Lung microvascular endothelial cell (primary cell): Measurements from ENCODE around the gene RAB11FIP4. TPM values are rescaled to one million over a fixed set of nuclear protein-coding genes. Genes with fewer than 3 reads are reported as not detected.

Source experiments
- DNase-seq, 2 donors: peaks; one replicate each; pipeline versions ENCODE4 v3.0.0 to v3.0.0-alpha.2; 2010; ENCODE audit warnings: low read depth in 2 of 2
- total RNA-seq: library from RNA; depleted of rRNA; stranded (reverse); fragments of >200 nt; gene quantifications from 2 replicates; pipeline ENCODE4 v1.2.1, GENCODE V29; 2014

RAB11FIP4 gene
- total RNA-seq, 1 donor from 2014 or later: 0.20 TPM

- DNase-seq: no peak
Observed at GRCh38 chr17:31565652-31566051, 174.2 kb downstream of the RAB11FIP4 start.

GRCh38 chr17:31566247-31566991 is 174.9 kb downstream of the RAB11FIP4 start:
- no peak for DNase-seq

- no peak for DNase-seq
Observed at GRCh38 chr17:31566992-31567373, 175.5 kb downstream of the RAB11FIP4 start.

GRCh38 chr17:31568121-31568520 is 176.6 kb downstream of the RAB11FIP4 start:
- peak; percentile 20 to 44 for DNase-seq

DNA sequence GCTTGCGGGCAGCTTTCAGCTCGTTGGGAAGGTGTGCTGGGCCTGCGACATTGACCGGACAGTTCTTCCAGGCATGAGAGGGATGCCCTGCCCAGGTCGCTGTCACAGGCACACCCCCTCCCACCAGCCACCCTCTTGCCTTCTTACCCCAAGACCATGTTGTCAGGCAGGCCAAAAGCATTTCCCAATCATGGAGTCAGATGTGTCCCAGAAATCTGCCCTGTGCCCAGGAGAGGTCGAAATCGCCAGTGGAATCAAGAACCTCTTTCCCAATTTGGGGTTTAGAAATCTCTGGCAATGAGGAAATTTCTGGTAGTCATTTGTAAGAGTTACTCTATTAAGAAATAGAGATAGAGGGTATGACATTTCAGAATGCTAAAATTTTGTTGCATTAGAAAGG is 177.1 kb downstream of the RAB11FIP4 start:
- DNase-seq: no peak

GRCh38 chr17:31570231-31570630 is 178.8 kb downstream of the RAB11FIP4 start:
- no peak for DNase-seq

- DNase-seq: peak; percentile 33 to 43
Observed at GRCh38 chr17:31570951-31571892, 179.7 kb downstream of the RAB11FIP4 start.

GRCh38 chr17:31572341-31572740 is 180.9 kb downstream of the RAB11FIP4 start:
- no peak for DNase-seq

DNA sequence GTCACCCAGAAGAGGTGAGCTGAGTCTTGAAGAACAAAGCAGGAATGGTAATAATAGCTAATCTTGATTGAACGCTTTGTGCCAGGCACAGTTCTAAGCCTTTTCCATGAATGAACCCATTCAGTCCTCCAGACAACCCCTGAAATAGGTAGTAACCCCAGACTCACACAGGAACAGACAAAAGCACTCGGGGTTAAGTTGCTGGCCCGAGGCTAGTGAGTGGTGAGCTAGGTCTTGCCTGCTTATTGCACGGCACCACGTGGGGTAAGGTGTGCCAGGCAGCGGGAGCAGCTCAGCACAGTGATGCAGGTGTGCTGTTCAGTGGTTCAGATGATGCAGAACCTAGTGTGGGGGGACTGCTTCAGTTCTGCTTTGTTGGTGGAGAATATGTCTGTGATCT is 181.6 kb downstream of the RAB11FIP4 start:
- DNase-seq: no peak

- no peak for DNase-seq
Observed at GRCh38 chr17:31573861-31574260, 182.4 kb downstream of the RAB11FIP4 start.

GRCh38 chr17:31574458-31574857 is 183.0 kb downstream of the RAB11FIP4 start:
- DNase-seq: no peak

- no peak for DNase-seq
Observed at GRCh38 chr17:31575043-31575442, 183.6 kb downstream of the RAB11FIP4 start.

DNA sequence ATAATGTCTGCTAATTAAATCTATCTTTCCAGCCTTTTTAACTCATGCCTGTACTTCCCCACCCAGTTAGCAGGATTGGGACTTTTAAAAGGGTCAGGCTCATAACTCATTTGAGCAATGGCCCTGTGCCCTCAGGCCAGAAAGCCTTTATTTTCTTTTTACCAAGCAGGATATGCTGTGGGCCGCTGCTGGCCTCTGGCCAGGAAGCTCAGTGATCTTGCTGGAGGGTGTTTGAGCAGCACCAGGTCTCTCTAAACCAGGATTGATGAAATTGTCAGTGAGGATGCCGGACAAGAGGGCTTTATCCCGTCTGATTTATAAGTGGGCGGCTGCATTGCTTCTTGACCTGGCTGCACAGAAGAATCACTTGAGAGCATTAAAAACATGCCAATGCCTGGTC is 187.8 kb downstream of the RAB11FIP4 start:
- DNase-seq: peak; percentile 65 to 69

- DNase-seq: no peak
Observed at GRCh38 chr17:31580316-31580705, 188.8 kb downstream of the RAB11FIP4 start.

GRCh38 chr17:31580706-31581490 is 189.4 kb downstream of the RAB11FIP4 start:
- DNase-seq: peak; percentile 73 to 78

GRCh38 chr17:31581491-31581890 is 190.0 kb downstream of the RAB11FIP4 start:
- peak in 1 of 2 donors; percentile 60 for DNase-seq

DNA sequence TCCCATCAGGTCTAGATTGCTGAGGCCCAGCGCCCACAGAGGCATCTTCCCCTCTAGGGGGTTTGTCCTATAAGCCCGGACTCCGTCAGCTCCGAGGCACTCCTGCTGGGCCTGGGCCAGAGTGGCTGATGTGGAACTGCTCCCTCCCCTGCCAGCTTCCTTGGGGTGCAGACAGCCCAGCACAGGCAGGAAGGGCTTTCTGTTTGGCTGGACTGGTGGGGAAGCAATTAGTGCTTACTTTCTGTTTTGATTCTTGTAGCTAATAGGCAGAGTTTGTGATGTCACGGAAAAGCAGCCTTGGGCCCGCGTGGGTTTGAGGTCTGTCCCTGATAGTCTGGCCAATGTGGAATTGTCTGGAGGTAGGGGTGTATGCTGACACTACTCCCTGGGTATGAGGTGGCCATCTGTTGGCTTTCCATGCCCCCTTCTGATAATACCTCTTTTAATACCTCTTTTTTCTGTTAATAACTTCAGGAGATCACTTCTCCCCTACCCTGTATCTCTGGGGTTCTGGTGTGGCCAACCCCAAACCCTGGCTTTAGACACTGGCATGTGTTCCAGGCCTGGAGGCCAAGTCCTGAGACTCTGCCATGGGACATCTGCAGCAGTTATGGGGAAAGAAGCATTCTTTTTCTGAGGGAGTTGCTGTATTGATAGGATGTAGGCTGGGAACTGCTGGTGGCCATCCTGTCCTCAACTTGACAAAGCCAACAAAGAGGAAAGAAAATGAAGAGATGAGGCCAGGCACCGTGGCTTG is 190.9 kb downstream of the RAB11FIP4 start:
- peak; percentile 86 to 91 for DNase-seq

DNA sequence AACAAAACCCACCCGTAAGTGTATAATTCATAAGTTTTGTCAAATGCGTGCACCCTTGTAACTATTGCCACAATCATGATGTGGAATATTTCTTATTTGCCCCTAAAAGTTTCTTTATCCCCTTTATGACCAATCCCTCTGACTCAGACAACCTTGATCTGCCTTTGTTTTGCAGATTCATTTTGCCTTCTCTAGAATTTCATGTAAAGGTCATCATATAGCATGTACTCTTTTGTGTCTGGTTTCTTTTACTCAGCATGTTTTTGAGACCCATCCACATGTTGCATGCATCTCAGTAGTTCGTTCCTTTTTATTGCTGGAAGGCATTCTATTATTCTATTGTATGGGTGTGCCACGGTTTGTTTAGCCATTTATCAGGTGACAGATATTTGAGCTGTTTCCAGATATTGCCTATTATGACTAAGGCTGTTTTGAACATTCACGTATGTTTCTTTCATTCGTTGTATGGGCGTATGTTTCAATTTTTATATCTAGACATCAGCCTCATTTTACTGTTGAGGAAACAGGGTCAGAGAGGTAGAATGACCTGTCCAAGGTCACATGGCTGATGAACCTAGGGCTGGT is 192.4 kb downstream of the RAB11FIP4 start:
- peak; percentile 23 to 59 for DNase-seq

DNA sequence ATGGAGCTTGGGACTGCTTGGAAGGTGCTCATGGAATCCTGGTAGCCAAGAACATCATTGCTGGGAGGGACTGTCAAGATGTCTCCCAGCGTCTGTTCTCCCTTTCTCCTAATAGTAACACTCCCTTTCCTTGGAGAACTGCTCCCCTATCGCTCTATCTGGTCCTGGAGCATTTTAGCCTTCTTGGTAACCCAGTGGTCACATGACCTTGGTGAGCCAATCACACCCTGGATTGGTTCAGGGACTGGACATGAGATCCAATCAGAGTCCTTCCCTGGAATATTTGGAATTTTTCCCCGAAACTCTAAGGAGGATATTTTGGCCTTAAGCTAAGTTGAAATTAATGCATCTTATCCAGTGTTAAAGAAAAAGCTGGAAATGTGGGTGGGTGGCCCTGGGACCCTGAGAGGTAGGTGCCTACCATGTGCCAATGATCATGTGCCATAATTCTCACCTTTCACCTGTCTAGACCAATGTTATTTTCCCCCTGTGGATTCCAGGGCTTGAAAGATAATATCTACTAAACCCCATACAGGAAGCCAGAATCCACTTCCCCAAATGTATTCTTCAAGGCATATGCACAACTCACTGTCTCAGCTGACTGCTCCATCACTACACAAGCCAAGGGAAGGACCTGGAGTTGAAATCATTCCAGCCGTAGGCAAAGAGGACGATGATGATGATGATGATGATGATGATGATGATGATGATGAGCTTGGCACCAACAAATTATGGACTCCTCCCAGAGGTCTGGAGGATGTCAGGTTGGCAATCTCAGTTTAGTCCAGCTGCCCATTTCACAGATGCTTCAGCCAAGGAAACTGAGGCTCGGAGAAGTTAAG is 193.2 kb downstream of the RAB11FIP4 start:
- no peak for DNase-seq

DNA sequence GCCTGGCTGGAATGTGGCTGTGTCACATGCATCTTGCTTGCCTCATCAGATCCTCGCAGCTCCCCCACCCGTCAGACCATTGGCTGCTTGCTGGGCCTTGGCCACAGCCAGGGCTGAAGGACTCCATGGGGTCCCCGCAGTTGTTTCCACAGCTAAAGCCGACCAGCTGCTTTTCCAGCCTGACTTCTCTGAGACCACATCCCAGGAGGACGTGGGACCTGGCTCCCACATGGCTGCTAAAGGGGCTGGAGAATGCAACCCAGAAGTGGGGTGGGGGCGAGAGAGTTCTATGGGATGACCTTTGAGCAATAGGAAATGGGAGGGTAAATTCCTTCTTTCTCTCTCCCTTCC is 193.8 kb downstream of the RAB11FIP4 start:
- no peak for DNase-seq
